Mesothelial cell of epicardium (in vitro differentiated cells): ENCODE measurements around the gene SEMA3A. TPM values are rescaled to one million over a fixed set of nuclear protein-coding genes. Genes with fewer than 3 reads are reported as not detected.

Source experiments
- DNase-seq, 2 experiments: peaks; one replicate each; pipeline ENCODE4 v3.0.0; 2021; ENCODE audit warnings: low spot score in 2 of 2; ENCODE audit not compliant: unreplicated experiment in 2 of 2
- H3K27ac Mint-ChIP-seq: 2 replicates; pipeline ENCODE4 v1.8.0; 2021; ENCODE audit warnings: mixed read lengths
- H3K27me3 Mint-ChIP-seq: 2 replicates; pipeline ENCODE4 v1.8.0; 2021; ENCODE audit warnings: low read depth, mixed read lengths
- H3K36me3 Mint-ChIP-seq: 2 replicates; pipeline ENCODE4 v1.8.0; 2021; ENCODE audit warnings: mixed read lengths
- H3K4me1 Mint-ChIP-seq: 2 replicates; pipeline ENCODE4 v1.8.0; 2021; ENCODE audit warnings: mixed read lengths
- H3K4me3 Mint-ChIP-seq: 2 replicates; pipeline ENCODE4 v1.8.0; 2021; ENCODE audit warnings: mild to moderate bottlenecking, moderate library complexity, mixed read lengths
- H3K9me3 Mint-ChIP-seq: 2 replicates; pipeline ENCODE4 v1.8.0; 2021; ENCODE audit warnings: mixed read lengths
- total RNA-seq: library from RNA; stranded (reverse); gene quantifications from 3 replicates; pipeline ENCODE4 v1.2.1, GENCODE V29; 2021
- TF ChIP-seq, protein P1 (sequence below): fragments of 200-600 bp; sonication (generic); IDR thresholded peaks from one replicate; pipeline ENCODE4 v1.5.0; 2021; ENCODE audit warnings: antibody characterized with exemption; ENCODE audit not compliant: unreplicated experiment

SEMA3A gene
- total RNA-seq, 1 donor from 2014 or later = 44.4 TPM

DNA sequence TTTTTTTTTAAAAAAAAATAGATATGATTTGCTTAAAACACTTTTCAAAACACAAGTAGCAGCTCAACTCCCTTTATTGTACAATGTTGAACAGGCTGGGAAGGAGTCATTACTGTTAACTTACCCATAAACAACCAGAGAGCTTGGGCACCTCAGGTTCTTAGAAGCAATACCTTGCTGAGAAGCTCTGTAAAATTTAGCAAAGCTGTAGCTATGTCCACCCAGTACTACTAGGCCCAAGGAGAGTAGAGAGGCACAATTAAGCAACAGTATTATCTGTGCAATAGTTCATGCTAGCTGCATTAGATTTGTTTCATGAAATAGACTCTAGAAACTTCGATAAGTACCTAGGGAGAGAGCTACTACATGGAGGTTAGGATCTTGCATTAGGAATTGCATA lies 32.0 kb downstream of the SEMA3A start:
- Mint-ChIP-seq H3K4me1 (peaks cover 22% of the 10 kb centered on the region), H3K27me3 (no peaks in the 10 kb centered on the region), H3K9me3 (no peaks in the 10 kb centered on the region), H3K27ac (no peak overlapping the region), H3K4me3 (no peak overlapping the region), H3K36me3 (no peaks in the 10 kb centered on the region)
- TF ChIP-seq, protein P1, sequence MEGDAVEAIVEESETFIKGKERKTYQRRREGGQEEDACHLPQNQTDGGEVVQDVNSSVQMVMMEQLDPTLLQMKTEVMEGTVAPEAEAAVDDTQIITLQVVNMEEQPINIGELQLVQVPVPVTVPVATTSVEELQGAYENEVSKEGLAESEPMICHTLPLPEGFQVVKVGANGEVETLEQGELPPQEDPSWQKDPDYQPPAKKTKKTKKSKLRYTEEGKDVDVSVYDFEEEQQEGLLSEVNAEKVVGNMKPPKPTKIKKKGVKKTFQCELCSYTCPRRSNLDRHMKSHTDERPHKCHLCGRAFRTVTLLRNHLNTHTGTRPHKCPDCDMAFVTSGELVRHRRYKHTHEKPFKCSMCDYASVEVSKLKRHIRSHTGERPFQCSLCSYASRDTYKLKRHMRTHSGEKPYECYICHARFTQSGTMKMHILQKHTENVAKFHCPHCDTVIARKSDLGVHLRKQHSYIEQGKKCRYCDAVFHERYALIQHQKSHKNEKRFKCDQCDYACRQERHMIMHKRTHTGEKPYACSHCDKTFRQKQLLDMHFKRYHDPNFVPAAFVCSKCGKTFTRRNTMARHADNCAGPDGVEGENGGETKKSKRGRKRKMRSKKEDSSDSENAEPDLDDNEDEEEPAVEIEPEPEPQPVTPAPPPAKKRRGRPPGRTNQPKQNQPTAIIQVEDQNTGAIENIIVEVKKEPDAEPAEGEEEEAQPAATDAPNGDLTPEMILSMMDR = no peak
- DNase-seq = no peak

DNA sequence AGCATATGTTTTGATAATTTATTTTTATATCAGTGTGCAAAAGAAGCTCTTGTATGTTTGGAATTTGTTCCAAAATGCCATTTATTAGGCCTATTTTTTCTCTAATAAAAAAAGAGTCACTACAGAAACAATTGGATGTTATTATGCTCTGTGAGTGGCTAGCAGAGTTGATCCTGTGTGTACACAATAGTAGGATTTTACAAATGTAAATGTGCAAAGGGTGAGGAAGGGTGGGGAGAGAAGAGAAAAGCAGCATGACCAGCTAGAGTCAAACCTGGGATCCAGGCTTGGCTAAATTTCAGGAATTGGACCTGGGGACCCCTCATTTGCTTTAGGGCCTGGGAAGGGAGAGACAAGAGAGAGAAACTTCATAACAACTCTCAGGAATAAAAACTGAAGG lies 32.5 kb downstream of the SEMA3A start:
- Mint-ChIP-seq H3K27me3 (no peaks in the 10 kb centered on the region), H3K27ac (peak overlapping the region; percentile 76)

GRCh38 chr7:84161398-84161797 lies 33.2 kb downstream of the SEMA3A start:
- H3K27me3 Mint-ChIP-seq = no peaks in the 10 kb centered on the region
- peaks cover 32% of the 10 kb centered on the region for H3K4me1 Mint-ChIP-seq
- DNase-seq = no peak
- H3K27ac Mint-ChIP-seq = peak overlapping the region; percentile 48
- no peaks in the 10 kb centered on the region for H3K36me3 Mint-ChIP-seq
- TF ChIP-seq, protein P1 = no peak
- H3K9me3 Mint-ChIP-seq = no peaks in the 10 kb centered on the region
- H3K4me3 Mint-ChIP-seq = no peak overlapping the region

More for the DNA sequence above, 32.5 kb downstream of the SEMA3A start:
- Mint-ChIP-seq H3K4me1 (peaks cover 26% of the 10 kb centered on the region), H3K36me3 (no peaks in the 10 kb centered on the region), H3K9me3 (no peaks in the 10 kb centered on the region), H3K4me3 (no peak overlapping the region)
- TF ChIP-seq, protein P1 = no peak
- no peak for DNase-seq

DNA sequence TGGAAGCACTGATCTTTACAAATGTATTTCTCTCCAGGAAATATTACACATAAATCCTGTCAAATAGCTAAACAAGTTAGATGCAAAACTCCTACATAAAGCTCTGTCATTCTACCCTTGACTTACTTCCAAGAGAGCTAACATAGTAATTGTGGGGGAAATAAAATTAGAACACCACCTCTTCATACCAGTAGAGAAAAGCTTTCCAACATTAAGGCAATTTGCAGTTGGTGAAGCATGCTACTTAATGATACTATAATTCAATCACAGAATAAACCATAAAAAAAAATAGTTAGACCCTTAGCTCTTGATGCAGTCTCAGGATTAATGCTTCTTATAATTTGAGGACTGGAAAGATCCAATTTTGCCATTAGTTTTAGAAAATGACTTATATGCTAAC lies 35.2 kb downstream of the SEMA3A start:
- Mint-ChIP-seq H3K36me3 (no peaks in the 10 kb centered on the region), H3K4me3 (no peak overlapping the region), H3K27ac (peak overlapping the region; percentile 5)

GRCh38 chr7:84157171-84157570 lies 37.4 kb downstream of the SEMA3A start:
- H3K27ac Mint-ChIP-seq = no peak overlapping the region
- no peaks in the 10 kb centered on the region for H3K9me3 Mint-ChIP-seq
- no peaks in the 10 kb centered on the region for H3K36me3 Mint-ChIP-seq
- peaks cover 41% of the 10 kb centered on the region for H3K4me1 Mint-ChIP-seq
- H3K27me3 Mint-ChIP-seq = no peaks in the 10 kb centered on the region
- DNase-seq = no peak
- no peak overlapping the region for H3K4me3 Mint-ChIP-seq
- TF ChIP-seq, protein P1 = no peak

More for the DNA sequence above, 35.2 kb downstream of the SEMA3A start:
- DNase-seq = no peak
- Mint-ChIP-seq H3K4me1 (peaks cover 43% of the 10 kb centered on the region), H3K27me3 (no peaks in the 10 kb centered on the region), H3K9me3 (no peaks in the 10 kb centered on the region)
- TF ChIP-seq, protein P1 = no peak
